OCI-LY1 (cell line): ENCODE measurements around the gene RNF40.

Source experiments
- EZH2 ChIP-seq: fragments of 200-600 bp; sonication (generic), shearing (Covaris generic); IDR thresholded peaks from 2 replicates; pipeline ENCODE4 v1.8.0; 2017; ENCODE audit warnings: borderline replicate concordance, mixed run types, mild to moderate bottlenecking, antibody characterized with exemption, low read length, moderate library complexity, mixed read lengths
- TF ChIP-seq, protein P1 (sequence below): fragments of 200-600 bp; sonication (generic), shearing (Covaris generic); IDR thresholded peaks from 2 replicates; pipeline ENCODE4 v1.5.1; 2017; ENCODE audit warnings: mild to moderate bottlenecking, antibody characterized with exemption, low read length, moderate library complexity, mixed read lengths

DNA sequence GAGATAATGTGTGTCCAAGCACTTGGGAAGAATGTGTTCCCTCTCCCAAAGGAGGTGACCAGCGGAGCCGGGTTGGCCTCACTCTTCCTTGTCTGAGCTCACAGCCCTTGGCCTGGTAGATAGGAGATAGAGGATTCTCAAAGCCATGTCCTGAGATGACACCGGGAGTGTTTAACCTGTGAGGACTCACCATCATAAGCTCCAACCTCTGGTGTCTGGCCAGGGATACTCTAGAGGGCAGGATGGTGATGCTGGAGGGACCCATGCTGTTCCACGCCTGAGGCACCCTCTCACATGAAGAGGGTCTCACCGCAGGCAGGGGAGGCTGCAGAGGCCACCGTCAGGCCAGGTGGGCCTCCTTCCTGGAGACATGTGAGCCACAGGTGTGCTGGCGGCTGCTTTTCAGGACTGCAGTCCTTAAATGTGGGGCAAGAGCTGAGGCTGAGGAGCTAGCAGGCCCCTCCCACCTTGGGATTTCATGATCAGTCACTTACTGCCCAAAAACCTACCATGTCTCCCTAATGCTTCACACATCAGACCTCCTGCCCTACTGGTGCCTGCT, 31.5 kb downstream of the RNF40 start:
- TF ChIP-seq EZH2 = no peak
- TF ChIP-seq, protein P1, sequence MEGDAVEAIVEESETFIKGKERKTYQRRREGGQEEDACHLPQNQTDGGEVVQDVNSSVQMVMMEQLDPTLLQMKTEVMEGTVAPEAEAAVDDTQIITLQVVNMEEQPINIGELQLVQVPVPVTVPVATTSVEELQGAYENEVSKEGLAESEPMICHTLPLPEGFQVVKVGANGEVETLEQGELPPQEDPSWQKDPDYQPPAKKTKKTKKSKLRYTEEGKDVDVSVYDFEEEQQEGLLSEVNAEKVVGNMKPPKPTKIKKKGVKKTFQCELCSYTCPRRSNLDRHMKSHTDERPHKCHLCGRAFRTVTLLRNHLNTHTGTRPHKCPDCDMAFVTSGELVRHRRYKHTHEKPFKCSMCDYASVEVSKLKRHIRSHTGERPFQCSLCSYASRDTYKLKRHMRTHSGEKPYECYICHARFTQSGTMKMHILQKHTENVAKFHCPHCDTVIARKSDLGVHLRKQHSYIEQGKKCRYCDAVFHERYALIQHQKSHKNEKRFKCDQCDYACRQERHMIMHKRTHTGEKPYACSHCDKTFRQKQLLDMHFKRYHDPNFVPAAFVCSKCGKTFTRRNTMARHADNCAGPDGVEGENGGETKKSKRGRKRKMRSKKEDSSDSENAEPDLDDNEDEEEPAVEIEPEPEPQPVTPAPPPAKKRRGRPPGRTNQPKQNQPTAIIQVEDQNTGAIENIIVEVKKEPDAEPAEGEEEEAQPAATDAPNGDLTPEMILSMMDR = no peak
